H1 (cell line): ENCODE measurements around the gene COL20A1. TPM values are rescaled to one million over a fixed set of nuclear protein-coding genes. Genes with fewer than 3 reads are reported as not detected.

ENCODE experiments used
- CTCF ChIP-seq, 3 experiments: IDR thresholded peaks; 1 replicate in 2 of 3; 2 replicates in 1 of 3; pipeline versions ENCODE4 v1.5.1 to v1.6.1; 2011; ENCODE audit warnings: low read length in 3 of 3, mild to moderate bottlenecking in 3 of 3, inconsistent platforms in 2 of 3, low read depth in 1 of 3, moderate library complexity in 1 of 3; ENCODE audit not compliant: insufficient read depth in 1 of 3; ENCODE audit errors: control extremely low read depth in 1 of 3
- RAD21 ChIP-seq, 2 experiments: IDR thresholded peaks in 1 of 2; conservative IDR thresholded peaks in 1 of 2; 2 replicates each; pipeline ENCODE4 v1.6.1; 2011; ENCODE audit warnings: low read depth in 2 of 2, low read length in 2 of 2, improper control_type of control experiment in 1 of 2, inconsistent platforms in 1 of 2, mild to moderate bottlenecking in 1 of 2, moderate library complexity in 1 of 2
- RXRA ChIP-seq: IDR thresholded peaks from 2 replicates; pipeline ENCODE4 v1.6.1; 2011; ENCODE audit warnings: low read depth, mild to moderate bottlenecking, low read length, moderate library complexity; ENCODE audit not compliant: insufficient read depth
- SP4 ChIP-seq: IDR thresholded peaks from 2 replicates; pipeline ENCODE4 v1.6.1; 2012; ENCODE audit warnings: low read length, inconsistent platforms
- polyA plus RNA-seq, 7 experiments: library from polyadenylated mRNA; depleted of rRNA in 3 of 7; stranded (reverse) in 5 of 7; unstranded in 2 of 7; fragments of >200 nt in 5 of 7; fragments of 200-250 nt in 2 of 7; gene quantifications; 1 replicate in 5 of 7; 2 replicates in 1 of 7; 4 replicates in 1 of 7; pipeline versions ENCODE4 v1.2.1 to v1.2.3, GENCODE V29; 2011 to 2013; ENCODE audit warnings: missing spikeins in 2 of 7, mixed read lengths in 2 of 7
- total RNA-seq: library from RNA; stranded (reverse); fragmentation: NEBNext Ultra II Directional; extraction: Animal tissue kit (Norgen Biotek cat#: 25700); gene quantifications from 2 replicates; pipeline ENCODE4 v1.2.1, GENCODE V29; 2021

COL20A1 gene
- total and polyA plus RNA-seq, 2 of the 8 experiments (the other 6 are each of a cell fraction or from before 2014, with no cell fraction given) = 0.19 to 0.21 TPM

- TF ChIP-seq CTCF (IDR thresholded peaks at IDR 0.05; ENCODE audit: control extremely low read depth in 1 of 3, insufficient read depth in 1 of 3, low read depth in 1 of 3, low read length in 3 of 3) (no peak), SP4 (no peak), RAD21 (IDR thresholded peaks at IDR 0.05 in 1 of 2, conservative IDR thresholded peaks at IDR 0.05 in 1 of 2; ENCODE audit: low read depth in 2 of 2, low read length in 2 of 2) (no peak), RXRA (no peak)
- TF ChIP-seq, all 59 proteins: peak for 0
These were observed 81.0 kb downstream of the COL20A1 start (continued) for GRCh38 chr20:63373996-63374395.
